Skeletal muscle cell (primary cell): ENCODE data around the gene MINDY3.

Experiments
- DNase-seq: peaks from one replicate; pipeline ENCODE4 v3.0.0-alpha.2; 2010; ENCODE audit warnings: low read depth
- H3K4me3 ChIP-seq: 2 replicates; pipeline ENCODE4 v1.5.1; 2011; ENCODE audit warnings: low read depth, mild to moderate bottlenecking, control low read depth, low read length, moderate library complexity

Gene MINDY3

DNA sequence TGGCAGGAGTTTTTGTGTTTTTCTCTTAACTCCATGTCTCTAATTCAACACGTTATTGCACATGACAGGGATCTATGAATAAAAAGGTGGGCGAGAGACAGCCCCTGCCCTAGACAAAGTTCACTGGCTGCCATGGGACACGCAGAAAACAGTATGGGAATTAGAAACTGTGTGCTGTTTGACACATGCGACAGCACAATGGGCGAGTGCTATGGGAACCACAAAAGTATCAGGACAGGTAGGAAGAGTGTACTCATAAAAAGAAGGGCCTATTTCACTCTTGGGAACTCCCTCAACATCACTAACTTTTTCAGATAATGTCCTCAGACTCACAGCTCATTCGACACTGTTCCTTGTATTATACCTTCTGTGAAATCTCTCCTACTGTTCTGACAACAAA, 45.7 kb downstream of the MINDY3 start:
- no peak for DNase-seq

DNA sequence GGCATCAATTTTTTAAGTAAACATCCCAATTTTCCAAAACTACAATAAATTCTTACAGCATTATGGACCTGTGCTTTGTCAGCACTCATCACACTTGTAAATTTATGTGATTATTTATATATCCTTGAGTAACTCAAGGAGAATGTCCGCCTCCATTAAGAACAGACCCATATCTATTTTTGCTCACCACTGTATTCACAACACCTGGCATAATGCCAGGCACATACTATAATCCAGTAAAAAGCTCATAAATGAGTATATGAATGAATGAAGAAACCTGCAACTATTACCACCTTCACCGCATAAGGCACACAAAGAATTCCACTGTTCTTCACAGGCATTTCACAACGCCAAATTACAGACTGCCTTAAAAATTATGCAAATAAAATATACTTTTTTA, 46.9 kb downstream of the MINDY3 start:
- H3K4me3 ChIP-seq: no peak overlapping the region
- DNase-seq: no peak

More for the DNA sequence above, 45.7 kb downstream of the MINDY3 start:
- H3K4me3 ChIP-seq: no peak overlapping the region

DNA sequence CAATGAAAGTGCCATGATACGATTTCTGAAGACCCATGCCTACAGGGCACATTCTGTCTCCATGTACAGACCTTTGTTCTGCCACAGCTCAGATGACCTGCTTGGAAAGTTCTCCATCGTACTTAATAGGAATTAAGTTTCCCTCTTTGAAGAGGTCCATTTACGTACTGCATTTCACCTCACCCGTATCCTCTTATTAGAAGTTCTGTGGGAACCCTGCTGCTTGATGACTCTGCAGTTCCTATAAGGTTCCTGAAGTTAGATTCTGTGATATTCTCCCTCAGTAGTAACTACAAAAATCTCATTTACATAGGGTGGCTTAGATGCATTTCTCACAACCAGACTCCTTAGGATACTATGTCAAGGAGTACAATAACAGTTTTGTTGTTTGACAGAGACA, 50.9 kb downstream of the MINDY3 start:
- no peak for DNase-seq
- no peak overlapping the region for H3K4me3 ChIP-seq

- H3K4me3 ChIP-seq: no peak overlapping the region
- DNase-seq: no peak
These were observed 52.0 kb downstream of the MINDY3 start for GRCh38 chr10:15808204-15808797.

DNA sequence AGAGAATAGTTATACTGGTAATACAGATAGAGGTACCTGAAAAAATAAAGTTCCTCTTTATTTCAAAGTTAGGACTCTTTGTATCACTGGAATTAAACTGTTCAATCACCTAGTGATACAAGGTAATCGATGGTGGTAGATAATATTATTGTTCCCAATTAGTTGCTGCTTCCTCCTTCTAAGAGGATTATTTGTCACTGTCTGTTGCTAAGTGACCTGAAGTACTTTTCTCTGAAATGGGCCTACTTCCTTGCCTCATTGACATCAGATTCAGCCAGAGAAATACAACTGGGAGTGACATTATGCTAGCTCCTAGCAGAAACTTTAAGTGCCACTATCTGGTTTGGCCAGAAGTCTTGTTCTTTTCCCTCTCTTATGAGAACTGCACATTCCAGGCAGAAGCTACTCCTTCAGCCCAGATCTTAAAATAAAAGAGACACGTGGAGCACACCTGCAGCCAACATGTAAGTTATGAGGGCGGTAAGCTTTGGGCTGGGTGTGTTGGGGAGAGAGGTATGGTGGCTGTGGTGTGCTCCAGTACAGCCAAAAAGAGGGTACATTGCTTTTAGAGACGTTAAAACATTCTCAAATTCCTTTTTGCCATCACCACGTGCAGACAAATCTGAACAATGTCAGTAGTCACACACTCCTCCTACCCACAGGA, 54.8 kb downstream of the MINDY3 start:
- H3K4me3 ChIP-seq: no peak overlapping the region
- no peak for DNase-seq

DNA sequence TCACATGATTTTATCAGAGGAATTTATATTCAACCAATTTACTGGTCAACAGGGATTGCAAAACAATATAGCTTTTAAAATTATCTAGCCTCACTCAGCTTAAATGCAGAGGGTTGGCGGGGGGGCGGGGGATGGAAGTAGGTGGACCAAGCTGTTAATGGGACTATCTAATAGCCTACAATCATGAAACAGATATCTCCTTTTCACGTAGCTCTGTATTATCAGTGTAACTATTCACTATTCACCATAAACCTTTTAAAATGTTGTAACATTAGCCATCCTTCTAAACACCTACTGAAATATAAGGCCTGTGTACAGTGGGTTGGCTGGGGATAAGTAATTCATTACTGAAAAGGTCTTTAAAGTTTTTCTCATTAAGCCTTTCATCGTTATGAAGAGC, 56.2 kb downstream of the MINDY3 start:
- no peak overlapping the region for H3K4me3 ChIP-seq
- no peak for DNase-seq

- H3K4me3 ChIP-seq: no peak overlapping the region
- no peak for DNase-seq
These were observed 57.8 kb downstream of the MINDY3 start for GRCh38 chr10:15802375-15802949.

GRCh38 chr10:15801641-15802040, 58.7 kb downstream of the MINDY3 start:
- DNase-seq: no peak
- no peak overlapping the region for H3K4me3 ChIP-seq

DNA sequence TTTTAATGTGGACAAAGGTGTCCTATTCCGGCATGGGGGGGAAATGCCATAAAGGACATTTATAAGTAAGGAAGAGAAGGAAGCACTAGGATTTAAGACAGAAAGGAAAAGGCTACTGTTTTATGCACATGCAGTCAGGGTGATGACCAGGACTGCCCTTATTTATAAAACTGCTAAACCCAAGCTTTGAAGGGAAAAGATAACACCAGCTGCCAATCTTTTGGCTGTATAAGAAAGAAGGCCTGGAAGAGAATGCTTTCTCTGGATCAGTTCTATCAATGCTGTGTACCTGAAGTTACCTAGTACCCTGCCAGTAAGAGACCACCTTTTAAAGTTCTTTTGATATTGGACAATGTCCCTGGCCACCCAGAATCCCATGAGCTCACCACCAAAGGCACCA, 59.2 kb downstream of the MINDY3 start:
- no peak for DNase-seq
- H3K4me3 ChIP-seq: no peak overlapping the region

DNA sequence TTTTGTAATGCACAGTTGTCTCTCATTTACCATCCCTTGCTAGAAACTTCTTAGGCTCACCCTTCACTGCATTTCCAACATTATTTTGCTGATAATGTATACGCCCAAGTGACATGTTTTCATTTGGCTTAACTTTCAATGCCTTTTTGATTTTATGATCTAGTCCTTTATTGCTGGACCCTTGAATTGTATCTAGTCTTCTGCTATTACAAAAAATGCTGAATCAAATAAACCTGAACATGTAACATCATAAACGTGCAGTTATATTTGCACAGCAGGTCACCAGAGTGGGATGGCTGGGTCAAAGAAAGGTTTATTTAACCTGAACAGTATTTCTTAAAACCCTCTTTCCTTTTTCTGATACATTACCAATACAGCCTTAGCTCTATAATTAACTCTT, 63.0 kb downstream of the MINDY3 start:
- no peak for DNase-seq
- H3K4me3 ChIP-seq: no peak overlapping the region

DNA sequence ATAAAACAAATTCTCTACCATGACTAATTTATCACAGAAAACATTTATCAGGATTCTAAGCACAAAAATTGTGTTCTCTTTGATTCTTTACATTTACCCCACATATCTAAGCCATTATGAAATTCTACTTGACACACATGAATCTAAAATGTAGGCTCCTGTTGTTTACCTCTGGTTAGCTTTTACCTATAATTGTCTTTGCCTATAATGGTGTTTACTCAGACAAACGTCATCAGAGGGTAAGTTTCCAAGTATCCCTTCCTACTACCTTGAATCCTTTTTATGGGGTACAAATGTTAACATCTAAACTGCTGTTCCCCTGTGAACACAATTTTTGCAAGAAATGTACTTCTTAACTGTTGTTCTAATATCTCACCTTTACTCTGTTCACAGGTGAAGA, 63.5 kb downstream of the MINDY3 start:
- H3K4me3 ChIP-seq: no peak overlapping the region
- no peak for DNase-seq

GRCh38 chr10:15796098-15796759, 64.1 kb downstream of the MINDY3 start:
- no peak overlapping the region for H3K4me3 ChIP-seq
- DNase-seq: no peak

- no peak overlapping the region for H3K4me3 ChIP-seq
- no peak for DNase-seq
These were observed 65.1 kb downstream of the MINDY3 start for GRCh38 chr10:15795036-15795792.

GRCh38 chr10:15794569-15794968, 65.7 kb downstream of the MINDY3 start:
- H3K4me3 ChIP-seq: no peak overlapping the region
- no peak for DNase-seq

- DNase-seq: no peak
- no peak overlapping the region for H3K4me3 ChIP-seq
These were observed 66.6 kb downstream of the MINDY3 start for GRCh38 chr10:15793664-15794063.

DNA sequence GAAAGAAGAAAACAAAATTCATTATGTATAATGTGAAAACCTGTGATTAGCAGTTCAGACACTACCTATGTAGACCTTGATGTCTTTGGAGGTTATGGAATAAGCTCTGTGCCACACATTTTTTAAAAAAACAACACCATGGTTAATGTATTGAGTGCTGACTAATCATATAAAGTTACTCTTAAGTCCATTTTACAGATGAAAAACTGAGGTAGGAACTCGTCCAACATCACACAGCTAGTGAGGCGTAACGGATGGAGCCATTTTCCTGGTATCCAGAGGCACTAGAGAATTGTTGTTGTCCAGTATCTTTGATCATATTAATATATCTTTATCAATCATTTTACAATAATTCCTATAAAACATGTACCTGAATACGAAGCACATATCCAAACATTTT, 67.5 kb downstream of the MINDY3 start:
- no peak overlapping the region for H3K4me3 ChIP-seq
- no peak for DNase-seq

- DNase-seq: peak; percentile 49
- H3K4me3 ChIP-seq: no peak overlapping the region
These were observed 68.3 kb downstream of the MINDY3 start for GRCh38 chr10:15791816-15792524.

DNA sequence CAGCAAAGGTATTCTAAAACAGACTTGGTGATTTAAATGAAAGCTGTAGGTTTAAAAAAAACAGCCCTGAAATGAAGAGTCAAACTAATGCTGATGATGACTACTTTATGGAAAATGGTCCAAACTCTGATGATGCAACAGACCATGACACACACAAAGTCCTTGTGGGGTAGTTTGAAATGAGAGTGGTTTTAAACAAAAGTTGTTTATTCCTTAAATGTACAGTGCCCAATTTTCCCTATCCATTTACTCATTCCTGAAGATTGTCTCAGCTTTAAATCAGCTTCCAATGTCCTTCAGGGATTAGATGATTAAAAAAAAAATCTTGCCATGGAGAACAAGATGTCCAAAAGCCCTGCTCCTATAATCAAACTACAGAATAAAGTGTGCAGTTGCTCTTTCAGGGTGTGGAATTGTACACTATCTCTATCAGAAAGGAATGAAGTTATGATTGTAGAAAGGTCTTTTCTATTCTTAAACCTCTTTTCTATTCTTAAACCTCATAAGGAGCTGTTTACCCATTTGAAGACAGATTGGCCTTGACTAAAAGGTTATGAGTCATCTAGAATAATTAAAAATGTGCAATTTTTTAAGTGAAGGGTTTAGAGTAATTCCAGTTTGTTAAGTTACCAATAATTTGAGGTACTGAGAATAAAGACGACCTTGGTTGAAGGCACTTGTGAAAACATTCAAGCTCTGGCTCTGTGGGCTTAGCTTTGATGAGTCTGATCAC, 70.3 kb downstream of the MINDY3 start:
- H3K4me3 ChIP-seq: no peak overlapping the region
- peak; percentile 82 for DNase-seq

GRCh38 chr10:15787426-15787825, 72.9 kb downstream of the MINDY3 start:
- no peak for DNase-seq

More at GRCh38 chr10:15787426-15787825, 72.9 kb downstream of the MINDY3 start:
- no peak overlapping the region for H3K4me3 ChIP-seq
